A549 (cell line): ENCODE measurements around the gene RGPD8.
"Not testable (repeated sequence)": the region's sequence is repeated elsewhere in the genome, so short reads cannot be mapped to it uniquely, and the experiment has no call there.

Experiments used
- CTCF ChIP-seq: fragments of >200 bp; sonication (Bioruptor Twin); formaldehyde crosslinking; IDR thresholded peaks from 3 replicates; pipeline ENCODE4 v1.5.1; 2016
- MAX ChIP-seq: IDR thresholded peaks from 2 replicates; pipeline ENCODE4 v1.6.1; 2012
- POLR2AphosphoS2 ChIP-seq: conservative IDR thresholded peaks from 2 replicates; pipeline ENCODE4 v1.6.1; 2012; ENCODE audit warnings: low read length, improper control_type of control experiment, inconsistent platforms
- SMC3 ChIP-seq: fragments of >200 bp; sonication (Bioruptor Twin); formaldehyde crosslinking; IDR thresholded peaks from 3 replicates; pipeline ENCODE4 v1.6.1; 2018; ENCODE audit warnings: inconsistent platforms
- TF ChIP-seq, protein P1 (sequence below): fragments of 450-650 bp; IDR thresholded peaks from 2 replicates; pipeline ENCODE4 v1.6.1; 2014; ENCODE audit warnings: antibody characterized with exemption
- TF ChIP-seq, protein P2 (sequence below): fragments of 150-350 bp; IDR thresholded peaks from 2 replicates; pipeline ENCODE4 v1.6.1; 2014; ENCODE audit warnings: low read depth, mild to moderate bottlenecking, low read length

GRCh38 chr2:112436993-112437392 is 3.5 kb upstream of the RGPD8 start:
- not testable (repeated sequence) for TF ChIP-seq SMC3, CTCF, POLR2AphosphoS2, MAX
- TF ChIP-seq, protein P1, sequence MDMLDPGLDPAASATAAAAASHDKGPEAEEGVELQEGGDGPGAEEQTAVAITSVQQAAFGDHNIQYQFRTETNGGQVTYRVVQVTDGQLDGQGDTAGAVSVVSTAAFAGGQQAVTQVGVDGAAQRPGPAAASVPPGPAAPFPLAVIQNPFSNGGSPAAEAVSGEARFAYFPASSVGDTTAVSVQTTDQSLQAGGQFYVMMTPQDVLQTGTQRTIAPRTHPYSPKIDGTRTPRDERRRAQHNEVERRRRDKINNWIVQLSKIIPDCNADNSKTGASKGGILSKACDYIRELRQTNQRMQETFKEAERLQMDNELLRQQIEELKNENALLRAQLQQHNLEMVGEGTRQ: not testable (repeated sequence)
- TF ChIP-seq, protein P2, sequence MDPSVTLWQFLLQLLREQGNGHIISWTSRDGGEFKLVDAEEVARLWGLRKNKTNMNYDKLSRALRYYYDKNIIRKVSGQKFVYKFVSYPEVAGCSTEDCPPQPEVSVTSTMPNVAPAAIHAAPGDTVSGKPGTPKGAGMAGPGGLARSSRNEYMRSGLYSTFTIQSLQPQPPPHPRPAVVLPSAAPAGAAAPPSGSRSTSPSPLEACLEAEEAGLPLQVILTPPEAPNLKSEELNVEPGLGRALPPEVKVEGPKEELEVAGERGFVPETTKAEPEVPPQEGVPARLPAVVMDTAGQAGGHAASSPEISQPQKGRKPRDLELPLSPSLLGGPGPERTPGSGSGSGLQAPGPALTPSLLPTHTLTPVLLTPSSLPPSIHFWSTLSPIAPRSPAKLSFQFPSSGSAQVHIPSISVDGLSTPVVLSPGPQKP: not testable (repeated sequence)
